GM12872 (cell line): Measurements from ENCODE around the gene KIAA0319L.

Experiments used
- TF ChIP-seq, protein P1 (sequence below): IDR thresholded peaks from 3 replicates; pipeline ENCODE4 v1.5.1; 2011; ENCODE audit warnings: low read depth, mild to moderate bottlenecking, low read length, moderate library complexity; ENCODE audit not compliant: insufficient read depth

The KIAA0319L gene

DNA sequence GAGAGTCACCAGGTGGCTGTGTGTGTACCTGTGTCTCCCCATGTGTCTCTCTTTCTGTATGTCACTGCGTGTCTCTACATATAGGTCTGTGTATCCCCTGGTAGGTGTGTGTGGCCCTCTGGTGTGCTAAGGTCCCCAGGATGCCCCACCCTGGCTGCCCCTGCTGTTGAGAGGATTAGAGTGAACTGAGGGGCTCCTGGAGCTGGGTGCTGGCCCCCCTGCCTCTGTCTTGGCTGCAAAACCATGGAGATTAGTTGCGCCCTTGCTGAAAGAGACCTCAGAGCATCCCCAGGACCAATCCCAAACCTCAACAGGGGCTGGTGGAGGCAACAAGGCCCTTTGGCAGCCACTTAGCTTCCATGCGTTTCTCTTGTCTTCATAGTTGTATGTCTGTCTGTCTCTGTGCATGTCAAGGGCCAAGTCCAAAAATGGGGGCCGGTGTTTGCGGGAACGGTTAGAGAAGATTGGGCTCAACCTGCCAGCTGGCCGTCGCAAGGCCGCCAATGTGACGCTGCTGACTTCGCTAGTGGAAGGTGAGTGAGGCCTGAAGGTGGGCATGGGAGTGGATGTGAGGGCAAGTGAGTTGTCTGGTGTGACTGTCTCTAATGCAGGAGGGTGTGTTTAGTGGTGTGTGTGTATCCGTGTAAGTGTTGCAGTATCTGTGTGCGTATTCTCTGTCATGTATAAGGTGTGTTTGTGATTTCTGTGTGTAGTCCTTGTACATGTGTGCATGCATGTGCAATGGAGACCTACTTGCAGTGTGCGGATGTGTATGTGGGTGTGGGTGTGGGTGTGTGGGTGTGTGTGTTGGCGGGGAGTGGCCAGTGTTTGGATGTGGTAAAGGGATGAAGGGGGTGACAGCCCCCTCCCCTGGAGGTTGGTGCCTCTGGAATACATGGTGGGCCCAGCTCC lies 32.6 kb upstream of the KIAA0319L start:
- TF ChIP-seq, protein P1, sequence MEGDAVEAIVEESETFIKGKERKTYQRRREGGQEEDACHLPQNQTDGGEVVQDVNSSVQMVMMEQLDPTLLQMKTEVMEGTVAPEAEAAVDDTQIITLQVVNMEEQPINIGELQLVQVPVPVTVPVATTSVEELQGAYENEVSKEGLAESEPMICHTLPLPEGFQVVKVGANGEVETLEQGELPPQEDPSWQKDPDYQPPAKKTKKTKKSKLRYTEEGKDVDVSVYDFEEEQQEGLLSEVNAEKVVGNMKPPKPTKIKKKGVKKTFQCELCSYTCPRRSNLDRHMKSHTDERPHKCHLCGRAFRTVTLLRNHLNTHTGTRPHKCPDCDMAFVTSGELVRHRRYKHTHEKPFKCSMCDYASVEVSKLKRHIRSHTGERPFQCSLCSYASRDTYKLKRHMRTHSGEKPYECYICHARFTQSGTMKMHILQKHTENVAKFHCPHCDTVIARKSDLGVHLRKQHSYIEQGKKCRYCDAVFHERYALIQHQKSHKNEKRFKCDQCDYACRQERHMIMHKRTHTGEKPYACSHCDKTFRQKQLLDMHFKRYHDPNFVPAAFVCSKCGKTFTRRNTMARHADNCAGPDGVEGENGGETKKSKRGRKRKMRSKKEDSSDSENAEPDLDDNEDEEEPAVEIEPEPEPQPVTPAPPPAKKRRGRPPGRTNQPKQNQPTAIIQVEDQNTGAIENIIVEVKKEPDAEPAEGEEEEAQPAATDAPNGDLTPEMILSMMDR: no peak

DNA sequence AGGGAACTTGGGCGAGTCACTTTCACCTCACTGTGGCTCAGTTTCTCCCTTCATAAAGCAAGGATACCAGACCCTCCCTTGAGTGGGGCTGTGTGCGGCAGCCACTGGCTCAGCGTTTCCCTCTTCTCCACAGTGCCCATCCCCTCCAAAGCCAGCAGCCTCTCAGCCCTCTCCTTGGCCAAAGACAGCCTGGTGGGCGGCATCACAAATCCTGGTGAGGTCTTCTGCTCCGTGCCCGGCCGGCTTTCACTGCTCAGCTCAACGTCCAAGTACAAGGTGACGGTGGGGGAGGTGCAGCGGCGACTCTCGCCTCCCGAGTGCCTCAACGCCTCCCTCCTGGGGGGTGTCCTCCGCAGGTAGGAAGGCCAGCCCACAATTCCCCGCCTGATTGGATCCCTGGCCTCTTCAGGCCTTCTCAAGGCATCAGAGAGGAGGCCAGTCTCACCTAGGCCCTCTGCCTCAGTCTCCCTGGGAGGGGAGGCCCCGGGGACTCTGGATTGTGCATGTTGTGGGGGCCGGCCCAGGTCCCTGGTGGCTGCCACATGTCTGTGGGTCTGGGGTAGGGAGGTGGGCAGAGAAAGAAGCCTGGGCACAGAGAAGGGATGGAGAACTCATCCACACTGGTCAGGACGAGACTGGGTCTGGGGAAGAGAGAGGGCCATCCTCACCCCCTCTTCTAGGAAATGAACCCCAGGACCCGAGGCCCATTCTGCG lies 31.2 kb upstream of the KIAA0319L start:
- TF ChIP-seq, protein P1: no peak

DNA sequence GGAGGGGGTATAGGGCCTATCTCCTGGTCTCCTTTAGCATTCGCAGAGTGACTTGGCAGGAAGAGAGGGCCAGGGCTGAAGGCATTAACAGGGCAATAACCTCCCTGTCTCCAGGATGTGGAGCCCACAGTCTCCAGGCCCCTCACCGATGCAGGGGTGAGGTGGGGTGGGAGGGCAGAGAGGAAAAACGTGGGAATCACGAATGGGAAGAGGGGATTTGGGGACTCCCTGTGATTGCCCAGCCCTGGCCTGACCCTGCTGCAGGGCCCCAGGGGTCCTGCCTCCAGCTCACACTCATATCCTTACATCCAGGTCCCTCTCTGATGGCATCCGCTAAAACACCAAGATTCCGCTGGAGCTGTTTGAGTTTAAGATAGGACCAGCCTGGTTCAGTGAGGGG lies 30.5 kb upstream of the KIAA0319L start:
- TF ChIP-seq, protein P1: no peak

DNA sequence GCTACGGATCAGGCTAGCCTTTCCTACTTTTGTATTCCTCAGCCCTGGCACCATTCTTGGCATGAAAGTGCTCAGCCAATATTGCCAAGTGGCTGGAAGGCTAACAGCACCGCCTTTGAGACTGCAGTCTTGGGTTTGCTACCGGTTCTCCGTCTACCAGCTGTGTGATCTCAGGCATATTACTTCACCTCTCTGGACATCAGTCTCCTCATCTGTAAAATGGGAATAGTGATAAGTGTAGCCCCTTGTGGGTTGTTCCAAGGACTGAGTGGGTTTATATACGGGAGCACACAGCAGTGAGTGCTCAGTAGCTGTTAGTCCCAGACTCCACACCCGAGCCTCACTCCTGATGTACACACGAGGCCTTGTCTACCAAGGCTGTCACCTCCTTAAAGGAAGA lies 29.6 kb upstream of the KIAA0319L start:
- TF ChIP-seq, protein P1: no peak

DNA sequence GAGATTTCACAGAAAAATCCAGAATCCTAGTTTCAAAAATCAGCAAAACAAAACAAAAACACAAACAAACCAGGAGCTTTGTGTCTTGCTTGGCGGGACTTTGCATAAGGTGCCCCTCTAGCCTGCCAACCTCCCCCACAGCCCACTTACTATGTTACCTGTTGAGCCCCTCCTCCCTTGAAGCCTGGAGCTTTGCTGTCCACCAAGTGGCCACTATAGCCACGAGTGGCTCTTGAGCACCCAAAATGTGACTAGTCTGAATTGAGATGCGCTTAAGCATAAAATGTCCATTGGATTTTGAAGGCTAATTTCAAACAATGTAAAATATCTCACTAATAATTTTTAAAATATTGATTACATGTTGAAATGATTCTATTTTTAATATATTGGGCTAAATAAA lies 28.1 kb upstream of the KIAA0319L start:
- TF ChIP-seq, protein P1: no peak

DNA sequence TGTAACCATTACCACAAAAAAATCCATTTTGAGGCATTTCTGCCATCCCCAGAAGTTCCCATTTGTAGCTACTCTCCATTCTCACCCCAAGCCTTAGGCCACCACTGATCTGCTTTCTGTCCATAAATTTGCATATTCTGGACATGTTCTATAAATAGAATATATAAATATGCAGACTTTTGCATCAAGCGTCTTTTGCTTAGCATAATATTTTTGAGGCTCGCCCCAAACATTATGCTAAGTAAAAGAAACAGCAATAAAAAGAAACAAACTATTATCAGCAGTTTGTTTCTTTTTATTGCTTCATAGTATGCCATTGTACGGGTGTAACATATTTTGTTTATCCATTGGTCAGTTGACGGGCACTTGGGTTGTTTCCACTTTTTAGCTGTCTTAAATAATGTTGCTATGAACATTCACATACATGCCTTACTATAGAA lies 23.8 kb upstream of the KIAA0319L start:
- TF ChIP-seq, protein P1: no peak
